Activated CD8-positive, alpha-beta memory T cell treated with anti-CD3 and anti-CD28 coated beads, Interleukin-2, amount 50 U/mL, for 24 hours (primary cell): ENCODE measurements around the gene SCAF11.

Experiments
- DNase-seq: peaks from one replicate; pipeline ENCODE4 v3.0.0-alpha.2; 2020; ENCODE audit errors: extremely low read depth

SCAF11 gene

GRCh38 chr12:45978108-45978507 is 12.3 kb downstream of the SCAF11 start:
- DNase-seq: no peak

GRCh38 chr12:45977620-45978019 is 12.8 kb downstream of the SCAF11 start:
- DNase-seq: no peak

GRCh38 chr12:45975506-45975905 is 14.9 kb downstream of the SCAF11 start:
- DNase-seq: no peak

GRCh38 chr12:45974883-45975282 is 15.5 kb downstream of the SCAF11 start:
- DNase-seq: no peak

- no peak for DNase-seq
Observed at GRCh38 chr12:45974171-45974719, 16.1 kb downstream of the SCAF11 start.

- no peak for DNase-seq
Observed at GRCh38 chr12:45973526-45973925, 16.8 kb downstream of the SCAF11 start.

GRCh38 chr12:45970391-45970790 is 20.0 kb downstream of the SCAF11 start:
- DNase-seq: no peak

GRCh38 chr12:45969084-45969483 is 21.3 kb downstream of the SCAF11 start:
- no peak for DNase-seq

- DNase-seq: no peak
Observed at GRCh38 chr12:45966486-45966885, 23.9 kb downstream of the SCAF11 start.

GRCh38 chr12:45962553-45963325 is 27.6 kb downstream of the SCAF11 start:
- no peak for DNase-seq

- DNase-seq: no peak
Observed at GRCh38 chr12:45959728-45960127, 30.6 kb downstream of the SCAF11 start.

- DNase-seq: no peak
Observed at GRCh38 chr12:45959025-45959424, 31.3 kb downstream of the SCAF11 start.

GRCh38 chr12:45948546-45948945 is 41.8 kb downstream of the SCAF11 start:
- DNase-seq: no peak

- no peak for DNase-seq
Observed at GRCh38 chr12:45946435-45946834, 43.9 kb downstream of the SCAF11 start.

- DNase-seq: no peak
Observed at GRCh38 chr12:45944771-45945170, 45.6 kb downstream of the SCAF11 start.

GRCh38 chr12:45939759-45940158 is 50.6 kb downstream of the SCAF11 start:
- DNase-seq: no peak

GRCh38 chr12:45938566-45938965 is 51.8 kb downstream of the SCAF11 start:
- no peak for DNase-seq

- DNase-seq: no peak
Observed at GRCh38 chr12:45934956-45935355, 55.4 kb downstream of the SCAF11 start.

- no peak for DNase-seq
Observed at GRCh38 chr12:45933504-45933903, 56.9 kb downstream of the SCAF11 start.

- no peak for DNase-seq
Observed at GRCh38 chr12:45930369-45930768, 60.0 kb downstream of the SCAF11 start.

GRCh38 chr12:45928309-45928708 is 62.1 kb downstream of the SCAF11 start:
- no peak for DNase-seq

GRCh38 chr12:45918818-45919217 is 71.6 kb downstream of the SCAF11 start:
- no peak for DNase-seq

GRCh38 chr12:45915405-45915804 is 75.0 kb downstream of the SCAF11 start:
- no peak for DNase-seq

- DNase-seq: no peak
Observed at GRCh38 chr12:45914090-45914489, 76.3 kb downstream of the SCAF11 start.
